Skeletal muscle satellite cell (primary cell): ENCODE measurements around the gene PTPN2.

ENCODE experiments used
- H3K27me3 ChIP-seq: 2 replicates; pipeline ENCODE4 v1.7.0; 2013; ENCODE audit warnings: low read length; ENCODE audit not compliant: control insufficient read depth, insufficient read depth
- H3K36me3 ChIP-seq: 2 replicates; pipeline ENCODE4 v1.7.0; 2013; ENCODE audit warnings: mild to moderate bottlenecking, control low read depth, low read length; ENCODE audit not compliant: insufficient read depth
- H3K4me1 ChIP-seq: 2 replicates; pipeline ENCODE4 v1.7.0; 2013; ENCODE audit warnings: low read length; ENCODE audit not compliant: control insufficient read depth, insufficient read depth
- H3K4me2 ChIP-seq: 2 replicates; pipeline ENCODE4 v1.7.0; 2013; ENCODE audit warnings: mild to moderate bottlenecking, low read length
- H3K4me3 ChIP-seq: 2 replicates; pipeline ENCODE4 v1.7.0; 2013; ENCODE audit warnings: low read length
- H3K9ac ChIP-seq: 2 replicates; pipeline ENCODE4 v1.7.0; 2013; ENCODE audit warnings: mild to moderate bottlenecking, low read depth, low read length, moderate library complexity
- H3K9me3 ChIP-seq: replicated peaks from 2 replicates; pipeline ENCODE4 v1.7.0; 2013; ENCODE audit warnings: mild to moderate bottlenecking, control low read depth, low read length

Gene PTPN2

DNA sequence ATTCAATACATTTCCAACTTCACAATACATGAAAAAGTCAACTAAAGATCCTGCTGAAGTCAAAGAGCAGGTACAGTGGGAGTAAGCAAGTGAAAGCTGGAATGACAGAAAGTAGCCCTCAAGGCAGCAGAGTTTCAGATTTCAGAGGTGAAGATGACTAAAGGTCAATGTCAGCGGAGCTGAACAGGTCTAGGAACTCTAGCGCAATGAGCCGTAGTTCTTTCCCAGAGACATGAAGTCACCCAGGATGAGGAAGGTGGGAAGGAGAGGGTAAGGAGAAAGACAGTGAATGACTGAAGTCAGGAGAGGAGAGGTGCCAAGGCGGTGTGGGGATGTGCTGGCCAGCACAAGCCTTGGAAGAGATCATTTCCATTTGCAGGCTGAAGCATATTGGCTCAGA is 28.1 kb downstream of the PTPN2 start:
- Histone ChIP-seq H3K36me3 (no peaks in the 10 kb centered on the region), H3K9me3 (no peaks in the 10 kb centered on the region), H3K9ac (no peak overlapping the region), H3K4me2 (no peak overlapping the region), H3K27me3 (no peaks in the 10 kb centered on the region), H3K4me1 (peaks cover 10% of the 10 kb centered on the region), H3K4me3 (no peak overlapping the region)

- no peak overlapping the region for H3K4me2 ChIP-seq
- H3K27me3 ChIP-seq = no peaks in the 10 kb centered on the region
- no peaks in the 10 kb centered on the region for H3K9me3 ChIP-seq
- H3K36me3 ChIP-seq = peaks cover 5% of the 10 kb centered on the region
- H3K4me3 ChIP-seq = no peak overlapping the region
- H3K4me1 ChIP-seq = peaks cover 10% of the 10 kb centered on the region
- H3K9ac ChIP-seq = no peak overlapping the region
Measured at GRCh38 chr18:12852566-12853315, 31.3 kb downstream of the PTPN2 start.

DNA sequence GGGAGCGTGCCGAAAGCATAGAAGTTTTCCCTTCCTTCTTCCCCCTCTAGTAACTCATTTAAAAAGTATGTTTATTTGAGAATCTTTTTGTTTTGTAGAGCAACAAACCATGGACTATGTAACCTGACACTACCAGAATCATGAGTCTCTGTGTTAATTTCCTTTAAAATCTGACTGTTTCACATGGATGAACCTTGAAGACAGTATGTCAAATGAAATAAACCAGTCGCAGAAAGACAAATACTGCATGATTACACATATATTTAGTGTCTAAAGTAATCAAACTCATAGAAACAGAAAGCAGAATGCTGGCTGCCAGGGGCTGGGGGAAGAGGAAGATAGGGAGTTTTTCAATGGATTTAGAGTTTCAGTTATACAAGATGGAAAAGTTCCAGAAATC is 32.3 kb downstream of the PTPN2 start:
- peak overlapping the region; percentile 70 for H3K4me2 ChIP-seq
- H3K9ac ChIP-seq = peak overlapping the region; percentile 12
- H3K36me3 ChIP-seq = peaks cover 5% of the 10 kb centered on the region
- no peaks in the 10 kb centered on the region for H3K9me3 ChIP-seq
- no peak overlapping the region for H3K4me3 ChIP-seq
- H3K4me1 ChIP-seq = peaks cover 10% of the 10 kb centered on the region
- H3K27me3 ChIP-seq = no peaks in the 10 kb centered on the region

DNA sequence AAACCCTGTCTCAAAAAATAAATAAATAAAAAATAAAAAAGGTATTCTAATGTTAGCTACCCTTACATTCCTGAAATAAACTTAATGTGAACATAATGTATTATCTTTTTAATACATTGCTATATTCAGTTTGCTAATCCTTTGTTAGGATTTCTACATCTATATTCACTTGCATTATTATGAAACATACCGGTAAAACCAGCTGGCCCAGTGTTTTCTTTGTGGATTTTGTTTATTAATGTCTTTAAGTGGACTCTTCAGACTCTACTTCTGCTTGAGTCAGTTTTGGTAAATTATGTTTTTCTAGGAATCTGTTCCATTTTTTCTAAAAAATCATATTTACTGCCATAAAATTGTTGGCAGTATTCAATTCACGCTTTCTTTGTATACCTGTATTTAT is 34.5 kb downstream of the PTPN2 start:
- Histone ChIP-seq H3K9me3 (no peaks in the 10 kb centered on the region), H3K36me3 (peaks cover 5% of the 10 kb centered on the region), H3K9ac (no peak overlapping the region), H3K4me1 (peaks cover 10% of the 10 kb centered on the region), H3K27me3 (no peaks in the 10 kb centered on the region), H3K4me2 (no peak overlapping the region), H3K4me3 (no peak overlapping the region)

DNA sequence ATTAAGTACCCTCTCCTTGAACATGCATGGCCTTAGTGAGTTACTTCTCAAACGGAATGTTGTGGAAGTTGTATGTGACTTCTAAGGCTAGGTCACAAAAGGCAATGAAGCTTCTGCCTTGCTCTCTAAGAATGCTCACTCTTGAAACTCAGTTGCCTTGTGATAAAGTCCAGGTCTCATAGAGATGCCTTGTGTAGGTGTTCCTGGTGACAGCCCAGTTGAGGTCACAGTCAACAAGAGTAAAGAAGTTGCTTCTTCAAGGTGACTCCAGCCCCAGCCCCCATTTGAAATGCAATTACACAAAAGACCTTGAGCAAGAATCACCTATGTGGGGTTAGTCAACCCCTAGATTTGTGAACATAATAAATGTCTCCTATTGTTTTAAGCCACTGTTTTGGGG is 35.6 kb downstream of the PTPN2 start:
- Histone ChIP-seq H3K27me3 (no peaks in the 10 kb centered on the region), H3K4me1 (peaks cover 10% of the 10 kb centered on the region), H3K36me3 (peaks cover 5% of the 10 kb centered on the region), H3K9me3 (no peaks in the 10 kb centered on the region), H3K4me3 (no peak overlapping the region), H3K9ac (no peak overlapping the region), H3K4me2 (no peak overlapping the region)

- H3K36me3 ChIP-seq = no peaks in the 10 kb centered on the region
- H3K4me2 ChIP-seq = no peak overlapping the region
- H3K9me3 ChIP-seq = no peaks in the 10 kb centered on the region
- no peaks in the 10 kb centered on the region for H3K27me3 ChIP-seq
- H3K4me1 ChIP-seq = peaks cover 10% of the 10 kb centered on the region
- H3K4me3 ChIP-seq = no peak overlapping the region
- H3K9ac ChIP-seq = no peak overlapping the region
Measured at GRCh38 chr18:12844391-12844790, 39.6 kb downstream of the PTPN2 start.

DNA sequence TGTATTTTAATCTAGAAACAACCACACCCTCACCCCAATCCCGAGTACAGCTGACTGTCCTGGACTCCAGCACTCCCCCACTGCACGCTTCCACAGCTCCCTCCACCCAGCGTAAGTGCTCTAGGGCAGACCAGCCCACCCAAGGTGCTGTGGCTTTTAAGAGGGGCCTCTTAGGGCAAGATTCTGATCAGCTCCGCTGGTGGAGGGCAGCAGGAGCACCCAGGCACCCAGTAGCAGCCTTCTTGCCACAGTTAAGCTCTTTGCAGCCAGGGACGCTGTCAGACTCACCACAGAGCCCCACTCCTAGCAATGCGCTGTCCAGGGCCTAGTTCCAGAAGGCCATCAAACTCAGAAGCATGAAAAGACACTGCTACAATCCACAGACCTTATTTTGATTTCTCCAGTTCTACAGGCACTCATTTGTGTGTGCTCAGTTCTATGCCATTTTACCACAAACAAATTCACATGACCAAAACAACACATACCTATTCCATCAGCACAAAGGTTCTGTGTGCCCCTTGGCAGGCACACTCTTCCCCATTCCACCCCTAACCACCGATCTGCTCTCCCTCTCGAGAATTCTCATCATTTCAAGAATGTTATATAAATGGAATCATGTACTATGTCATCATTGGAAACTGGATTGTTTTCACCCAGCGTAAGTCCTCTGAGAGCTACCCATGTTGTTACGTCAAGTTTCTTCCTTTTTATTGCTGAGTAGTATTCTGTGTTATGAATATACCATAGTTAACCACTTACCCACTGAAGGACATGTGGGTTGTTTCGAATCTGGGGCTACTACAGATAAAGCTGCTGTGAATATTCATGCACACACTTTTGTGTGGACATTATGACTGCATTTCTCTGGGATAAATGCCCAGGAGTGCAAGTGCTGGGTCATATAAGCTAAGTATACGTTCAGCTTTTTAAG is 40.4 kb downstream of the PTPN2 start:
- no peaks in the 10 kb centered on the region for H3K9me3 ChIP-seq
- no peak overlapping the region for H3K9ac ChIP-seq
- H3K27me3 ChIP-seq = no peaks in the 10 kb centered on the region

DNA sequence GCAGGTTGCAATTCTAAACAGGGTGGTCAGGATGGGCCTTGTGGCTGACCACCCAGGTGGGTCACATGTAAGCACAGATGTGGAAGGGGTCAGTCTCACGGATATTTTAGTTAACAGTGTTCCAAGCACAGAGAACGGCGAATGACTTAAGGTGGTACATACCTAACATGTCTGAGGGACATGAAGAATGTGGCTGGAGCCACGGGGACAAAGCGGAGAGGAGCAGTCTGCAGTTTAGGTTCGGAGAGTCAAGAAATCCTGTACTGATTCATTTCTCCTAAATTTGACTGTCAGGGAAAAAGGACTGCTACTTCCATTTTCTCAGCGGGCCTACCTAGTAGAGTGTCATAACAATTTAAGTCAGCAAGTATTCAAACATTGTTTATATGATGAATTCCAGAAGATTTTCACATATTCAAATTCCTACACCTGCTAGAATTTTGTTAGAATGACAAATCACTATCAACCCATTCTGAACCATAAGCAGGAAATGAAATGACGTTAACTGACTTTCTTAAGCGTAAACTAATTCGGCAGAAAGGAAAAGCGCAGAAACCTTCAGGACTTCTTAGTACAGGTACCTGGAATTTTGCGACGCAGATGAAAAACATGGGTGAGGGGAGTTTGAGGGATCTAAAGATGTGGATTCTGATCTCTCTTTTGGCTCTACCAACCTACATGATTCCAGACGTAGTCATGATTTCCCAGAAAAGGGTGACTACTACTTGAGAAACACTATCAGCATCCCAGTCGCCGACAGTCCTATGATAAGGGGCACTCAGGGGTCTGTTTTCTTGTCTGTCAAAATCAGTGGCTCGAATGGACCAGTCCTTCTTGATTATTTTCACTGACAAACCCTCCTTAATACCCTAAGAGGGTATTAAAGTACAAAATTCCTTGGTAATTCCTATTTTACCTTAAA is 41.3 kb downstream of the PTPN2 start:
- Histone ChIP-seq H3K9me3 (no peaks in the 10 kb centered on the region), H3K36me3 (no peaks in the 10 kb centered on the region), H3K4me1 (peaks cover 22% of the 10 kb centered on the region), H3K27me3 (no peaks in the 10 kb centered on the region), H3K4me3 (no peak overlapping the region), H3K4me2 (no peak overlapping the region), H3K9ac (no peak overlapping the region)

More for the DNA sequence above, 40.4 kb downstream of the PTPN2 start:
- Histone ChIP-seq H3K4me2 (no peak overlapping the region), H3K4me1 (peaks cover 16% of the 10 kb centered on the region), H3K4me3 (no peak overlapping the region), H3K36me3 (no peaks in the 10 kb centered on the region)

GRCh38 chr18:12841070-12841469 is 43.0 kb downstream of the PTPN2 start:
- Histone ChIP-seq H3K9me3 (no peaks in the 10 kb centered on the region), H3K9ac (no peak overlapping the region), H3K36me3 (no peaks in the 10 kb centered on the region), H3K27me3 (no peaks in the 10 kb centered on the region), H3K4me1 (peaks cover 32% of the 10 kb centered on the region), H3K4me3 (no peak overlapping the region), H3K4me2 (no peak overlapping the region)

GRCh38 chr18:12840382-12840781 is 43.7 kb downstream of the PTPN2 start:
- H3K4me2 ChIP-seq = no peak overlapping the region
- H3K4me3 ChIP-seq = no peak overlapping the region
- no peak overlapping the region for H3K9ac ChIP-seq
- no peaks in the 10 kb centered on the region for H3K27me3 ChIP-seq
- H3K4me1 ChIP-seq = peaks cover 32% of the 10 kb centered on the region
- H3K36me3 ChIP-seq = no peaks in the 10 kb centered on the region
- no peaks in the 10 kb centered on the region for H3K9me3 ChIP-seq
